T-helper 2 cell (primary cell): ENCODE results near the gene TKTL1.
"Not testable (repeated sequence)": the region's sequence is repeated elsewhere in the genome, so short reads cannot be mapped to it uniquely, and the experiment has no call there.

Experiments
- DNase-seq, 5 experiments: peaks; one replicate each; pipeline versions ENCODE4 v3.0.0 to v3.0.0-alpha.2; 2012 to 2022
- total RNA-seq, 2 donors: gene quantifications; one replicate each; lab custom pipeline; 2026; lab: John Stamatoyannopoulos, UW

The TKTL1 gene
- 2.5 to 2.8 reads per million in 2 donors for total RNA-seq

- no peak for DNase-seq
Observed at GRCh38 chrX:154295664-154296310, at the start of gene TKTL1. Gene TKTL1, plus strand, starts transcription at chrX:154295795. Its CDS starts 65 bp downstream, at chrX:154295860.

- DNase-seq: peak in 1 of 5 experiments; percentile 80
Observed at GRCh38 chrX:154247377-154248045, 48.1 kb upstream of the TKTL1 start.

GRCh38 chrX:154248076-154248475 lies 47.5 kb upstream of the TKTL1 start:
- DNase-seq: not testable (repeated sequence)

- DNase-seq: not testable (repeated sequence)
Observed at GRCh38 chrX:154257282-154257681, 38.3 kb upstream of the TKTL1 start, which contains the start of gene OPN1MW3. Gene OPN1MW3, plus strand, starts transcription at chrX:154257582. Its CDS starts 38 bp downstream, at chrX:154257620.

- not testable (repeated sequence) for DNase-seq
Observed at GRCh38 chrX:154258711-154259110, 36.9 kb upstream of the TKTL1 start.

- DNase-seq: not testable (repeated sequence)
Observed at GRCh38 chrX:154263072-154263471, 32.5 kb upstream of the TKTL1 start.

- DNase-seq: not testable (repeated sequence)
Observed at GRCh38 chrX:154269245-154269644, 26.4 kb upstream of the TKTL1 start.

GRCh38 chrX:154284489-154285338 lies 10.9 kb upstream of the TKTL1 start:
- not testable (repeated sequence) for DNase-seq

GRCh38 chrX:154286406-154286805 lies 9.2 kb upstream of the TKTL1 start:
- DNase-seq: not testable (repeated sequence)

GRCh38 chrX:154294791-154295574 lies 612 bp upstream of the TKTL1 start, which contains the start of gene TEX28:
Gene TEX28, minus strand, starts transcription at chrX:154295124. Its CDS starts 3,007 bp downstream, at chrX:154292117.
- no peak for DNase-seq

- no peak for DNase-seq
Observed at GRCh38 chrX:154296731-154297130, 1.1 kb downstream of the TKTL1 start.

GRCh38 chrX:154298312-154298711 lies 2.7 kb downstream of the TKTL1 start:
- no peak for DNase-seq

GRCh38 chrX:154300816-154301215 lies 5.2 kb downstream of the TKTL1 start:
- DNase-seq: no peak

GRCh38 chrX:154302998-154303397 lies 7.4 kb downstream of the TKTL1 start:
- not testable (repeated sequence) for DNase-seq

GRCh38 chrX:154303476-154303875 lies 7.9 kb downstream of the TKTL1 start:
- DNase-seq: no peak

GRCh38 chrX:154304846-154305245 lies 9.3 kb downstream of the TKTL1 start:
- no peak for DNase-seq

- DNase-seq: no peak
Observed at GRCh38 chrX:154305541-154306205, 10.1 kb downstream of the TKTL1 start.

- DNase-seq: no peak
Observed at GRCh38 chrX:154307202-154307601, 11.6 kb downstream of the TKTL1 start.

- peak; percentile 33 to 79 (median 67) for DNase-seq
Observed at GRCh38 chrX:154308108-154308946, 12.7 kb downstream of the TKTL1 start.

GRCh38 chrX:154309041-154309775 lies 13.6 kb downstream of the TKTL1 start:
- DNase-seq: no peak
